OCI-LY1 (cell line): ENCODE results near the gene TRMT61A.

Experiments used
- H2AFZ ChIP-seq: fragments of 200-600 bp; sonication (generic), shearing (Covaris generic); 2 replicates; pipeline ENCODE4 v1.6.0; 2014; ENCODE audit warnings: antibody characterized with exemption, mild to moderate bottlenecking, low read length
- H3F3A ChIP-seq: fragments of 200-600 bp; sonication (generic), shearing (Covaris generic); 2 replicates; pipeline ENCODE4 v1.6.0; 2014; ENCODE audit warnings: mild to moderate bottlenecking, antibody characterized with exemption, low read length, moderate library complexity; ENCODE audit not compliant: insufficient read depth
- H3K27ac ChIP-seq: fragments of 200-600 bp; sonication (generic); 2 replicates; pipeline ENCODE4 v1.5.1; 2014; ENCODE audit warnings: low read length, mixed run types, mild to moderate bottlenecking, low read depth; ENCODE audit not compliant: poor library complexity, severe bottlenecking
- H3K27me3 ChIP-seq: fragments of 200-600 bp; sonication (generic); 2 replicates; pipeline ENCODE4 v1.6.0; 2014; ENCODE audit warnings: antibody characterized with exemption, mild to moderate bottlenecking, low read length, moderate library complexity; ENCODE audit not compliant: insufficient read depth
- H3K36me3 ChIP-seq: fragments of 200-600 bp; sonication (generic); 2 replicates; pipeline ENCODE4 v1.6.1; 2014; ENCODE audit warnings: mild to moderate bottlenecking, antibody characterized with exemption, low read length, moderate library complexity, mixed read lengths; ENCODE audit not compliant: insufficient read depth
- H3K4me1 ChIP-seq: fragments of 200-600 bp; sonication (generic); 2 replicates; pipeline ENCODE4 v1.5.1; 2014; ENCODE audit warnings: mild to moderate bottlenecking, low read length, moderate library complexity; ENCODE audit not compliant: insufficient read depth, severe bottlenecking
- H3K4me2 ChIP-seq: fragments of 200-600 bp; sonication (generic), shearing (Covaris generic); 2 replicates; pipeline ENCODE4 v1.6.1; 2014; ENCODE audit warnings: low read length
- H3K4me3 ChIP-seq: fragments of 200-600 bp; sonication (generic); 2 replicates; pipeline ENCODE4 v1.5.1; 2014; ENCODE audit warnings: low read length, low read depth, mild to moderate bottlenecking, mixed read lengths; ENCODE audit not compliant: poor library complexity, severe bottlenecking
- H3K79me2 ChIP-seq: fragments of 200-600 bp; shearing (Covaris generic); 2 replicates; pipeline ENCODE4 v1.6.1; 2016; ENCODE audit warnings: mixed run types, low read length, mixed read lengths; ENCODE audit not compliant: insufficient read depth
- H3K9ac ChIP-seq: fragments of 200-600 bp; sonication (generic), shearing (Covaris generic); 2 replicates; pipeline ENCODE4 v1.6.1; 2014; ENCODE audit warnings: mild to moderate bottlenecking, low read length, mixed read lengths
- H3K9me2 ChIP-seq: fragments of 200-600 bp; sonication (generic), shearing (Covaris generic); 2 replicates; pipeline ENCODE4 v1.6.1; 2014; ENCODE audit warnings: low read depth, mild to moderate bottlenecking, low read length, mixed read lengths
- H3K9me3 ChIP-seq: fragments of 200-600 bp; shearing (Covaris generic); 2 replicates; pipeline ENCODE4 v1.6.1; 2014; ENCODE audit warnings: low read length, mixed read lengths
- H4K20me1 ChIP-seq: fragments of 200-600 bp; sonication (generic), shearing (Covaris generic); 2 replicates; pipeline ENCODE4 v1.6.0; 2016; ENCODE audit warnings: mild to moderate bottlenecking, low read length; ENCODE audit not compliant: insufficient read depth
- CTCF ChIP-seq: fragments of 200-600 bp; sonication (generic), shearing (Covaris generic); IDR thresholded peaks from 2 replicates; pipeline ENCODE4 v1.5.1; 2017; ENCODE audit warnings: mild to moderate bottlenecking, antibody characterized with exemption, low read length, moderate library complexity, mixed read lengths
- EZH2 ChIP-seq: fragments of 200-600 bp; sonication (generic), shearing (Covaris generic); IDR thresholded peaks from 2 replicates; pipeline ENCODE4 v1.8.0; 2017; ENCODE audit warnings: borderline replicate concordance, mixed run types, mild to moderate bottlenecking, antibody characterized with exemption, low read length, moderate library complexity, mixed read lengths

Gene TRMT61A

DNA sequence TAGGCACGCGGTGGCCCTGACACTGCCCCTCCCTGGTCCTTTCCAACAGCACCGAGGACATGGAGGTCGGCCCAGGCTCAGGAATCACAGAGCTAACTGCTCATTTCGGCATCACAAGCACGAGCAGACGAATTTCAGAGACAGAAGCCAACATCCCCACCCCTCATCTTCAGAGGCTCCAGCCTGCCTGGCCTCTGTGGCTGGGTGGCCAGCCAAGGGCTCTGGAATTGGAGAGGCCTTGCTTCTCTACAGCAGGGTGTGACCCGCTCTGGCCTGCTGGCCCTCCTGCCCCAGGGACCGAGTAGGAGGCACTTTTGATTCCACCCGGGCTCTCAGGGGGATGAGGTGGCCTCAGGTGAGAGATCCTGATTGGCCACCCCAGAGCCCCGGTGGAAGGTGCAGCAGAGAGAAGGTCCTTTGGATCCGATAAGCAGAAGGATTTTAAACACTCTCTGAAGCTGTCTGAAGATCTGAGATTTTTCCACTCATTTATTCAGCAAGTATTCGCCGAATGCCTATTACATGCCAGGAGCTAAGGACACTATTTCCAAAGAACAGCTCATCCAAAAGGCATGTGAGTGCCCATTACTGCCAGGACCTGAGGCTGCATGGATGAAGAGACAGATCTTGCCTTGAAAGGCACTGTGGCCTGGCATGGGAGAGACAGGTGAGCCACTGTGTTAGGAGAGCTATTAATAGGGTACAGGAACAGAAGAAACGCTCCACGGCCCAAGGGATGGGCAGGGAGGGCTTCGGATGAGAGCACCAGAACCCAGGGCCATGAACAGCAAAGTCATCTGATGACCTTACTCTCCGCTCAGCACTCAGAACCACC is 23.2 kb downstream of the TRMT61A start:
- H2AFZ ChIP-seq: no peak overlapping the region
- peaks cover 4% of the 10 kb centered on the region; the same call in 1 of the 2 replicates for H3K36me3 ChIP-seq
- no peaks in the 10 kb centered on the region for H3F3A ChIP-seq
- H4K20me1 ChIP-seq: no peaks in the 10 kb centered on the region
- TF ChIP-seq EZH2 (no peak), CTCF (no peak)
- peaks cover 6% of the 10 kb centered on the region; the same call in 1 of the 2 replicates for H3K79me2 ChIP-seq
- no peaks in the 10 kb centered on the region for H3K9me2 ChIP-seq
- no peaks in the 10 kb centered on the region for H3K4me1 ChIP-seq
- H3K9ac ChIP-seq: no peak overlapping the region
- no peaks in the 10 kb centered on the region for H3K9me3 ChIP-seq
- no peaks in the 10 kb centered on the region for H3K27me3 ChIP-seq
- H3K27ac ChIP-seq: no peak overlapping the region
- H3K4me2 ChIP-seq: no peak overlapping the region
- H3K4me3 ChIP-seq: no peak overlapping the region

DNA sequence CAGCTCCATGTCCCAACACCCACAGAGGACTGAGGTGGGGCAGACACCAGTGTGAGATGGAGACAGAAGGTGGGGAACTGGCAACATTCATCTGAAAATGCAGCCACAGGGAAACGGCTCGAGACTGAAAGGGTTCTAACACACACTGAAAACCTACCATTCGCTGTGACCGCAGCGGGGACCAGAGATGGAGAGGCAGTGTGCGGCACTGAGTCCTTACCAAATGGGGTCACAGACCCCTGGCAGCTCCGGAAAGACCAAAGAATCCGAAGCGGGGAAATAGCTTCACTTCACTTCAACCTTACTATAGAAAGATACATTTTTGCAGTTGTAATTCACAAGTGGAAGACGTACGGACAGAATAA is 23.8 kb downstream of the TRMT61A start:
- H3K4me3 ChIP-seq: no peak overlapping the region
- no peak overlapping the region for H3K9ac ChIP-seq
- H3K27me3 ChIP-seq: no peaks in the 10 kb centered on the region
- no peaks in the 10 kb centered on the region for H4K20me1 ChIP-seq
- peaks cover 10% of the 10 kb centered on the region; the same call in 1 of the 2 replicates for H3K79me2 ChIP-seq
- no peaks in the 10 kb centered on the region for H3K9me3 ChIP-seq
- TF ChIP-seq CTCF (no peak), EZH2 (no peak)
- H3K36me3 ChIP-seq: peaks cover 10% of the 10 kb centered on the region; the same call in 1 of the 2 replicates
- no peak overlapping the region for H2AFZ ChIP-seq
- no peak overlapping the region for H3K27ac ChIP-seq
- H3K4me2 ChIP-seq: no peak overlapping the region
- no peaks in the 10 kb centered on the region for H3F3A ChIP-seq
- H3K9me2 ChIP-seq: no peaks in the 10 kb centered on the region
- no peaks in the 10 kb centered on the region for H3K4me1 ChIP-seq

GRCh38 chr14:103555559-103556337 is 26.8 kb downstream of the TRMT61A start:
- Histone ChIP-seq H3K27ac (no peak overlapping the region), H3K4me1 (peaks cover 10% of the 10 kb centered on the region), H3K9me2 (no peaks in the 10 kb centered on the region), H3K36me3 (peaks cover 39% of the 10 kb centered on the region), H3F3A (no peaks in the 10 kb centered on the region), H3K9ac (no peak overlapping the region), H3K79me2 (peaks cover 32% of the 10 kb centered on the region), H2AFZ (no peak overlapping the region), H3K27me3 (no peaks in the 10 kb centered on the region), H3K9me3 (no peaks in the 10 kb centered on the region), H3K4me3 (no peak overlapping the region), H3K4me2 (no peak overlapping the region), H4K20me1 (no peaks in the 10 kb centered on the region; the same call in 1 of the 2 replicates)
- TF ChIP-seq CTCF: no peak
- no peak for TF ChIP-seq EZH2
